Stimulated activated CD4-positive, alpha-beta T cell treated with anti-CD3 and anti-CD28 coated beads, Interleukin-2, amount 100 ng/mL, for 4 hours (primary cell): ENCODE results near the gene EEIG1.

Source experiments
- DNase-seq: peaks from one replicate; pipeline ENCODE4 v3.0.0-alpha.2; 2020; ENCODE audit warnings: low read depth

The EEIG1 gene

DNA sequence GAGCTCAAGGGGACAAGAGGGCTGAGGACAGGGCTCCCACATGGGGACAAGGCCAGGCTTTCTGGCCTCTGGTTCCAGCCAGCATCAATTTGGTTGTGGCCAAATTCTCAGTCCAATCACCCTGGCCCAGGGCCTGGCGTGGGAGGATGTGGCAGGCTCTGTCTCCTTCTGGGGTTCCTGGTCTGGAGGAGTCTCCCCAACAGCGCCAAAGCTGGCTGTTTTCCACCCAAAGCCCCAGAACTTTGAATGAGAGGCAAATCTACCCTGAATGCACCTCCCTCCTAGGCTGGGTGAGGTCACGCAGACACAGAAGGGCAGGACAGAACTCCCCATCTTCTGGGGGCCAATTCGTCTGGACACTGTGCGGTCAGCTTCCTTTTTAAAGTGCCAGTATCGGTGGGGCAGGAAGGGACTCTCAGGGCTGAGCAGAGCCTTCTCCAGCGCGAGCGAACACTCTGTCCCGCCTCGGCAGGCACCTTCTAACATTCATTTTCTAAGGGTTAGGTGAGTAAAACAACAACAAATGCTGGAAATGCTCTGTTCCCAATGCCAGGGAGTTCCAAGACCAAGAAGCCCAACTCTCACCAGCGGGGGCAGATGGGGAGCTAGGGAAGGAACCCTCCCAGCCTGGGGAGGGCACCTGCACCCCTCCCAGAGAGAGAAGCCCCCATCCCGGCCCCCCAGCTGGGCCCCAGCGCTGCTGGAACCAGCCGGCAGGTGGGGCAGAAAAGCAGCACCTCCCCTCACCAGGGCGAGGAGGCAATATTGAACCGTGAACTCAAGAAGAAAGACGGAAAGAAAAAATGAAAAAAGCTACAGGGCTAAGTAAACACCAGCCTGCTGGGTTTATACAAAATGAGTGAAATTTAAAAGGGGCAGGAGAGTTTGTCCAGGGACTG, 39.5 kb downstream of the EEIG1 start:
- DNase-seq, result no peak

DNA sequence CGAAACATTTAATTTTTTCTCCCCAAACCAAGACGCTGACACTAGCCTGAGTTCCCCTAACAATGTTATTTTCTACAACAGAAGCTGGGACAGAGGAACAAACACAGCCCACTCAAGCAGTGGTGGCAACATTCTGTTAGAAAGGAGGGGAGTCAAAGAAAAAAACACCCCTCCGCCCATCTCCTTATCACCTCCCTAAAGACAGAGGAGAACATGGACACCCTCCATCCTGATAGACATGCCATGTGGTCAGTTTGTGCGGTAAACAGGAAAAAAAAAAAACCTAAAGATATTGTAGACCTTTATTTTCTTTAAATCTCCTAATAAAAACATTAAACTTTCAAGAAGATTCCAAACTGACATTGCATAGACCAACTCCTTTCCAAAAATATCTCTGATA, 40.2 kb downstream of the EEIG1 start:
- DNase-seq, result no peak

DNA sequence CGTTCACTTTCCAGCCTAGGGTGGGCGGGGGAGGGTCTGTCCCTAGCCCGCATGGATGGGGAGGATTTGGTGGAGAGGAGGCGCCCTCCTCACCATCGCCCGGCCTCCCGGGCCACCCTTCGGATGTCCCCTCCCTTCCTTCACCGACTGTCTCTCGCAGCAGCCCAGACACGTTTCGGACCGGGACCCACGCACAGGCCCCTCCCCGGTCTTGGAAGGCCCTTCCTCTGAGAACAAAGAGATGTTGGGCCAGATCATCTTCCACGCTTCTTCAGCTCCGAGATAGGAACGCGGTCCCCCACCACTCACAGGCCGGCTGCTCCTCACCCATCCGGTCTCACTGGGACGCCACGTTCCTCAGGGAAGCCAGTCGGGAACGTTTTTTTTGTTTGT, 42.5 kb downstream of the EEIG1 start:
- no peak for DNase-seq

DNA sequence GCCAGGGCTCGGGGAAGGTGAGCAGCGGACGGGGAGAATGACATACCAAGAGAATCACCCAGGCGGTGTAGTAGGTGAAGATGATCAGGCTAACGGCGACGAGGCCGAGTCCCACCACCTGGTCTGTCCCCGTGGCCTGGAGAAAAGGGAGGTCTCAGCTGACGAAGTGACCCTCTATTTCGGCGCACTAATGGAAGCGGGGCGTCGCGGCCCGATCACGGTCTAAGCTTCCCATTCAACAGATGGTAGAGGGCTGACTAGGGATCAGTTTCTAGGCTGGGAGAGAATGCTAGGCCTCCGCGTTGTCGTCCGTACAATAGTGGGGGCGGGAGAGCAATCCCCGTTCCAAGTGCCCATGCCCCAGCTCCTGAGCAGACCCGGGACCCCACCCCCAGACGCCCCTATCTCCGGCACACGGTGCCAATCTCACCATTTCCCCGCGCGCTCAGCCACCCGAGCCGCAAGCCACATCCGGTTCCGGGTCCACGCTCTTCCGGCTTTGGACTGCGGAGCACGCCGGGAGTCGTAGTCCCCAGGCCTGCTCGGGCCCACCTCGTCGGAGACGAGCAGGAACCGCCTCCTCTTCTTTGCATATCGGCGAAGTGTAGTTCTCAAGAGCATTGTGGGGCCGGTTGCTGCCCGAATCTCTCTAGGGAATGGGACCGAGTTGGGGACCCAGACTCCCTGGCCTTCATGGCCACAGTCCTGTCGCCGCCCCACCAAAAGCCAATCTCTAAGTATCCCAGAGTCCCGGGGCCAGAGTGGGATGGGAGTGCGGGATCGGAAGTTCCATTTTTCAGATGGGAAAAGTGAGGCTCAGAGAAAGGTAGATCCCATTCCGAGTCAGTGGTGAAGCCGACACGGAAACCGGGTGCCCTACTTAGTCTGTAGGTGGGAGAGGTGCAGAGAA, 43.1 kb downstream of the EEIG1 start, which contains the start of gene DPM2:
Gene DPM2, minus strand, starts transcription at position 467 of the 910 bp plus-strand sequence. Its CDS starts 34 bp downstream, at position 433.
- peak; percentile 82 for DNase-seq

DNA sequence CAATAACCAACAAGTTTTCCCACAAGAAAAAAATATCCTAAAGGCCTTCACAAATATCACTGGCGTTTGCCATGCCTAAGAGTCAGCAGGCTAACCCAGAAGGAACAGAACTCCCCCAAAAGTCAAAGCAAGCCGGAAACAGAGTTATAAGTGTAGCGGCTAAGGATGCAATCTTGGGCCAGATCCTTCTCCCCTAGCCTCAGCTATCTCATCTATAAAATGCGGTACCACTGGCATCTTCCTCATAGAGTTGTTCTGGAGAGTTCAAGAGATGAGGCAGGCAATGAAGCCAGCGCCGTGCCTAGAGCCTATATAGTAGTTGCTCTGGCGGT, 43.8 kb downstream of the EEIG1 start:
- DNase-seq, result no peak

DNA sequence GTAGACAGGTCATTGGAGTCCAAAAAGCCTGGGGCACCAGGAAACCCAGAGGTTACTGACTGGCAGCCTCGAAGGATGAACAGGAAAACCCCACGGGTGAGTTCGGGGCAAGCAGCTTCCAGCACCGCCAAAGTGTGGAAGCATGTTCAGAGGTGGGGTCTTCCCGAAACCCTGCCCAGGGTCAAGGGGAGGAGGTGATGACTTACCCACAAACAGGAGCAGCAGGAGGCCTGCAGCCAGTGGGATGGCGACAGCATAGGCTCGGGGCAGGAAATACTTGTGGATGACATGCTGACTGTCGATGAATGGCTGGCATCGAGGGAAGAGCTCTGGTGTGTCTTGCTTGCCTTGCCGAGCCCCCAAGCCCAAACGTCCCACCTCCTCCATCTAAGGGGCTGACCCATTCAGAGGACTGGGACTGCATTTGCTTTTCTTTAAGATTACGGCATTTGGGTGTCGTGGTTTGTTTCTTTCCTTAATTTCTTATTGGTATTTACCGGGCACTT, 44.4 kb downstream of the EEIG1 start:
- DNase-seq, result no peak

DNA sequence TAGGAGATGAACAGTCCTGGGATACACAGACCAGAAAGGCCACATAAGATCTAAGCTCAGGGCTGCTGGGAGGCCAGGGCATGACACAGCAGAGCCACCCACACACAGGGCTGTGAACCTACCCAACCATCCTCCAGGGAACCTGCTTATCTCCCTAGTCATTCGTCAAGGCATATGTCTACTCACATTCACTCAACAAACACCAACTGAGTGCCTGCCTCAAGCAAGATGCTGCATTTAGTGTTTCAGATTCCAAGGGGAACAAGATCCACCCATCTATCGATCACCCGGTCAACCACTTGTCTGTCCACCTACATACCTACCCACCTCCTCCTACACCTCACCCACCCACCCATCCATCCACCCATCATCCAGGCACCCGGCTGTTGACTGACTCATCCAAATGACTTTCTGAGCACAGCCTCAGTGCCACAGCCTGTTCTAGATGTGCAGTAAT, 45.0 kb downstream of the EEIG1 start:
- DNase-seq, result peak; percentile 41

DNA sequence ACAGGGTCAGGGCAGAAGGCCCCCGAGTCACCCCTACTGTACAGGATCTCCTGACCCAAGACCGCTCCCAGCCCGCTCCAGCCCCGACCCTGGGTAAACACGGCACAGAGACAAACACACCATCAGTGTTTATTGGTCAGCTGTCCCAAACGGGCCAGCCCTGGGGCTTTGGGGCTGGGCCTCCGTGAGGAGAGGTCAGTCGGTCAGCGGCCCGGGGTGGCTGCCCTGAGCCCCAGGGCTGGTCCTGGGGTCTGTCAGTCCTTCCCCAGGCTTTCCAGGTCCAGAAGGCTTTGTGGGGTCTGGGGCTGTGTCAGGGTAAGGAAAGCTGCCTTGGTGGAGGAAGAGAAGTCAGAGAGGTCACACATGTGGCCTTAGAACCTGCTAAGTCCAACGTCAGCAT, 45.8 kb downstream of the EEIG1 start:
- DNase-seq, result no peak

DNA sequence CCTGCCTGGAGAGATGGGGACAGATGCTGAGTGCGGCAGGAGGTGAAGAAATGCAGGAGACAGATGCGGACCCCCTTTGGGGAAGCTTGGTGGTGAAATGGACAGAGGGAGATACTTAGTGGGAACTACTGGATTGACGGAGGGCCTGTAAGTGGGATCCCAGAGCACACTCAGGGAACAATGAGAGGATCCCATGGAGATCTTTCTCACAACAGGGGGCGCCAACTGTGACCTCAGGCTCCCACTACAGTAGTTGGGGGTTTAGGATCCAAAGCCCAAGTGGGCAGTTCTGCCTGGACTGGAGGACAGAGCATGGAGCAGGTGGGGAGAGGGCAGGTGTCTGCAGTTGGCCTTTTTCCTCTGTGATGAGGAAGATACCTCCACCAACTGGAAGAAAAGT, 46.5 kb downstream of the EEIG1 start:
- DNase-seq, result no peak

DNA sequence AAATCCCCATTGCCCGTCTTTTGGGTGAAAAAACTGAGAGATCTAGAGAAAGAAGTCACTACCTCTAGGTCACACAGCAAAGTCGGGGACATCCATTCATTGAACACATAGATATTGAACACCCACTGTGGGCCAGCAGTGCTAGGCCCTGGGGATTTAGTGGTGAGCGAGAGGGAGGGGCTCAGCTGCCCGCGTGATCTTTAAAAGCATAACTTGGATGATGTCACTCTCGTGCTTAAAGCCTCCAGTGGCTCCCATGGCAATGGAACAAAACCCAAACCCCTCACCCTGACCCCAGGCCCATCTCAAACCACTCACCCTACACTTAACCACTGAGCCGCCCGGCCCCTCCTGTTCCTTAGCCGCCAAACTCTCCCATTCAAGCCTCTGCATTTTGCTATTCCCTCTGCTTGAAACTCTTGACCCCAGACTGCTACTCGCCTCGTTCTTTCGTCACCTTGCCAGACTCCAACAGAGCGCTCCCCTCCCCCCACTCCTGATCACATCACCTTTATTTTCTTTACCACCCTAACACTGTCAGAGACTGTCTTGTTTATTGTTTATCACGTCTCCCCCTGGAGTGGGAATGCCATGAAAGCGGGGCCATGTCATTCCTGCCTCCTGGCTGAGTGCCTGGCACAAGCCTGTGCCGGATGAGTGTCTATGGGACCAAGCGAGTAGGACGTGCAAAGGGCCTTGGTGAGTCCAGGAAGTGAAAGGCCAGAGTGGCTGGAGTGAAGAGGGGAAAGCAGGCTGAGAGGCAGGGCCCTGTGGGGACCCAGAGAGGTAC, 49.5 kb downstream of the EEIG1 start:
- DNase-seq, result no peak
